ENCODE data around the gene TNS3.

Gene TNS3

DNA sequence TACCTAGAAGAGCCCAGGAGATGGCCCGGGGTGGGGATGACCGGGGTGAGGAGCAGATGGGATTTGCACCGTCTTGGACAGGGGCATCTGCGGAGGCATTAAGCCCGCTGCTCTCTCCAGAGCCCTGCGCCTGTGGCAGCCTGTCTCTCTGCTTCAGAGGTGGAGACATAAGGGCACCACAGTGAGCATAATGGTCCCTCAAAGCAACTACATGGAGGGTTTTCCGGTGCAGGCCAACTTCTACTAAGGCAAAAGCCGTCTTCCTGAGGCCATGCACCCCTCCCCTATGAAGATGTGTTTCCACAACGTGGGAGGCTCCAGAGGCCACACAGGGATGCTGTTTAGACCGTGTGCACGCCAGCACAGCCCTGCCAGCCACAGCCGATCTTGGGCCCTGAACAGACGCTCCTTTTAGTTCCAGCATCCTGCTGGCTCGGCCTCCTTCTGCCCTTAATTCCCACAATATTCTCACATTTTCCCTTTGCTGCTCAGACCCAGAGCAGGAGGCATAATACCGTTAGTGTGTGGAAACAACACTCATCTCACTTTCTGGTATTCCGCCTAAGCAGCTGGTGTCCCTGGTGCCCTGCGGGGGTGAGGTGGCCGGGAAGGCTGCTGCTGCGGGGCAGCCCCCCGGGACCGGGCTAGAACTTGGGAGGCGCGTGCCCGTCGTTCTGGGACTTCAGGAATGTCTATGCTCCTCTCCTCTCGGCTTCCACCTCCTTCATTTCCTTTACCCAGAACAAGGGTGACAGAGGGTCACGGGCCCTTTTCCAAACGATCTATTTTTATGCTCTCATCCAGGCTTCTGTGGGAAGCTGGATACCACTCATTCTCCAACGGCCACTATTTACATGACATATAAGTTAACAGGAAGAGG lies 266.9 kb downstream of the TNS3 start:
- no peaks in the 10 kb centered on the region for H3K27me3 ChIP-seq (replicated peaks; ENCODE audit: insufficient read depth, low read length)
- no peak overlapping the region for H3K27ac ChIP-seq (ENCODE audit: low read length)
- TF ChIP-seq, protein P1, sequence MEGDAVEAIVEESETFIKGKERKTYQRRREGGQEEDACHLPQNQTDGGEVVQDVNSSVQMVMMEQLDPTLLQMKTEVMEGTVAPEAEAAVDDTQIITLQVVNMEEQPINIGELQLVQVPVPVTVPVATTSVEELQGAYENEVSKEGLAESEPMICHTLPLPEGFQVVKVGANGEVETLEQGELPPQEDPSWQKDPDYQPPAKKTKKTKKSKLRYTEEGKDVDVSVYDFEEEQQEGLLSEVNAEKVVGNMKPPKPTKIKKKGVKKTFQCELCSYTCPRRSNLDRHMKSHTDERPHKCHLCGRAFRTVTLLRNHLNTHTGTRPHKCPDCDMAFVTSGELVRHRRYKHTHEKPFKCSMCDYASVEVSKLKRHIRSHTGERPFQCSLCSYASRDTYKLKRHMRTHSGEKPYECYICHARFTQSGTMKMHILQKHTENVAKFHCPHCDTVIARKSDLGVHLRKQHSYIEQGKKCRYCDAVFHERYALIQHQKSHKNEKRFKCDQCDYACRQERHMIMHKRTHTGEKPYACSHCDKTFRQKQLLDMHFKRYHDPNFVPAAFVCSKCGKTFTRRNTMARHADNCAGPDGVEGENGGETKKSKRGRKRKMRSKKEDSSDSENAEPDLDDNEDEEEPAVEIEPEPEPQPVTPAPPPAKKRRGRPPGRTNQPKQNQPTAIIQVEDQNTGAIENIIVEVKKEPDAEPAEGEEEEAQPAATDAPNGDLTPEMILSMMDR (IDR thresholded peaks at IDR 0.05; ENCODE audit: low read length), result no peak
- TF ChIP-seq EZH2phosphoT487 (IDR thresholded peaks at IDR 0.05; ENCODE audit: low read length), result no peak
- no peak for TF ChIP-seq EZH2 (optimal IDR thresholded peaks at IDR 0.05; ENCODE audit: low read depth, low read length)
- H3K9me2 ChIP-seq (replicated peaks; ENCODE audit: insufficient read depth, low read length), result no peaks in the 10 kb centered on the region
- H2AFZ ChIP-seq (ENCODE audit: low read length), result no peak overlapping the region
- peaks cover 10% of the 10 kb centered on the region; the same call in 1 of the 2 replicates for H3K36me3 ChIP-seq (replicated peaks; ENCODE audit: insufficient read depth, low read length)
- H3K9ac ChIP-seq (ENCODE audit: low read length), result no peak overlapping the region
- H4K20me1 ChIP-seq (ENCODE audit: insufficient read depth, low read length), result no peaks in the 10 kb centered on the region
- no peaks in the 10 kb centered on the region for H3F3A ChIP-seq (ENCODE audit: insufficient read depth, low read length)
- no peak overlapping the region for H3K4me3 ChIP-seq (ENCODE audit: low read length)
- H3K4me2 ChIP-seq (ENCODE audit: low read depth, low read length), result no peak overlapping the region
- no peak for DNase-seq
- H3K9me3 ChIP-seq (replicated peaks; ENCODE audit: insufficient read depth, low read length), result no peaks in the 10 kb centered on the region
- H3K79me2 ChIP-seq (ENCODE audit: low read length), result peaks cover 12% of the 10 kb centered on the region; the same call in 1 of the 2 replicates
- no peaks in the 10 kb centered on the region for H3K4me1 ChIP-seq (ENCODE audit: low read length)

DNA sequence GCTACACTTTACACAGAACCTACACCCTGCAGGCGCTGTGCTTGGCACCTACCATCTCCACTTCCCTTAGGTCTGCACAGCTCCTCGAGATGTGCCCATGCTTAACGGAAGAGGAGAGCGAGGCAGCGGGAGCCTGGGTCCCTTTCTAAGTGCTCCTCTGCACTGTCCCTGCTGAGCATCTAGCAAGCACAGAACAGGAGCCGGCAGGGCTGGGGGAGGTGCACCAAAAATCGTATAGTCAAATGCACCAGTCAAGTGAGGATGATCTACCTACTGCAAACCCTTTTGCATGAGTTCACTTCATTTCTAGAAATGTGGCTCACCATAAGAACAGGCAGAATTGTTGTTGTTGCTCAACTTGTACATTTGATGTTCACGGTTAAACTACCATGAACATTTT lies 267.7 kb downstream of the TNS3 start:
- H3K79me2 ChIP-seq (ENCODE audit: low read length), result peaks cover 11% of the 10 kb centered on the region; the same call in 1 of the 2 replicates
- H3F3A ChIP-seq (ENCODE audit: insufficient read depth, low read length), result no peaks in the 10 kb centered on the region
- no peak for DNase-seq
- H3K9ac ChIP-seq (ENCODE audit: low read length), result no peak overlapping the region
- TF ChIP-seq EZH2phosphoT487 (IDR thresholded peaks at IDR 0.05; ENCODE audit: low read length), result no peak
- TF ChIP-seq, protein P1 (IDR thresholded peaks at IDR 0.05; ENCODE audit: low read length), result no peak
- TF ChIP-seq EZH2 (optimal IDR thresholded peaks at IDR 0.05; ENCODE audit: low read depth, low read length), result no peak
- H2AFZ ChIP-seq (ENCODE audit: low read length), result no peak overlapping the region
- no peaks in the 10 kb centered on the region for H3K27me3 ChIP-seq (replicated peaks; ENCODE audit: insufficient read depth, low read length)
- no peaks in the 10 kb centered on the region for H3K9me3 ChIP-seq (replicated peaks; ENCODE audit: insufficient read depth, low read length)
- H3K4me1 ChIP-seq (ENCODE audit: low read length), result no peaks in the 10 kb centered on the region
- H4K20me1 ChIP-seq (ENCODE audit: insufficient read depth, low read length), result no peaks in the 10 kb centered on the region
- no peak overlapping the region for H3K4me3 ChIP-seq (ENCODE audit: low read length)
- H3K27ac ChIP-seq (ENCODE audit: low read length), result no peak overlapping the region
- no peaks in the 10 kb centered on the region for H3K9me2 ChIP-seq (replicated peaks; ENCODE audit: insufficient read depth, low read length)
- H3K4me2 ChIP-seq (ENCODE audit: low read depth, low read length), result no peak overlapping the region
- peaks cover 10% of the 10 kb centered on the region; the same call in 1 of the 2 replicates for H3K36me3 ChIP-seq (replicated peaks; ENCODE audit: insufficient read depth, low read length)

DNA sequence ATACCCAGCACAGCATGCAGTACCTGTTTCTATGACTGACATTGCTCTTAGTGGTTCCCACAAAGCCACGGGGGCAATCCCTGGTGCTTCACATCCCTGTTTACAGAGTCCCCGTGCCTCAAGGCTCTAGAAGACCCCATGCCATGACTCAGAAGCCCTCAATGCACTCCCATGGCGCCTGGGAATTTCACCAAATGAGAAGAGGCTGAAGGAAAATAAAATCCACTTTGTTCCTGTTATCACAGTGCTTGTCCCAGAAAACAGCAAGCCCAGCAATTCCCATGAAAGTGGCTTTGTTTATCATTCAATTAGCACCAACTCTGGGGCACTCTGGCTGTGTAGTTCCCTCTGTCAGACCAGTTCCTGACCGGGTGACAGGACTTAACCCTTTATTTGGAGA lies 268.3 kb downstream of the TNS3 start:
- Histone ChIP-seq H3K4me3 (ENCODE audit: low read length) (no peak overlapping the region), H3K27ac (ENCODE audit: low read length) (no peak overlapping the region), H3K4me2 (ENCODE audit: low read depth, low read length) (no peak overlapping the region), H3K79me2 (ENCODE audit: low read length) (peaks cover 16% of the 10 kb centered on the region), H3F3A (ENCODE audit: insufficient read depth, low read length) (no peaks in the 10 kb centered on the region), H4K20me1 (ENCODE audit: insufficient read depth, low read length) (no peaks in the 10 kb centered on the region), H3K9me2 (replicated peaks; ENCODE audit: insufficient read depth, low read length) (no peaks in the 10 kb centered on the region), H3K9me3 (replicated peaks; ENCODE audit: insufficient read depth, low read length) (no peaks in the 10 kb centered on the region), H3K9ac (ENCODE audit: low read length) (no peak overlapping the region), H2AFZ (ENCODE audit: low read length) (no peak overlapping the region), H3K4me1 (ENCODE audit: low read length) (no peaks in the 10 kb centered on the region), H3K36me3 (replicated peaks; ENCODE audit: insufficient read depth, low read length) (peaks cover 9% of the 10 kb centered on the region; the same call in 1 of the 2 replicates), H3K27me3 (replicated peaks; ENCODE audit: insufficient read depth, low read length) (no peaks in the 10 kb centered on the region)
- TF ChIP-seq, protein P1 (IDR thresholded peaks at IDR 0.05; ENCODE audit: low read length), result no peak
- TF ChIP-seq EZH2phosphoT487 (IDR thresholded peaks at IDR 0.05; ENCODE audit: low read length), result no peak
- TF ChIP-seq EZH2 (optimal IDR thresholded peaks at IDR 0.05; ENCODE audit: low read depth, low read length), result no peak
- no peak for DNase-seq
